ENCODE data around the gene OLFM1.

OLFM1 gene

GRCh38 chr9:135077497-135078200 is 9.8 kb upstream of the OLFM1 start:
- no peak for DNase-seq (ENCODE audit: low read depth)
- TF ChIP-seq, protein P1, sequence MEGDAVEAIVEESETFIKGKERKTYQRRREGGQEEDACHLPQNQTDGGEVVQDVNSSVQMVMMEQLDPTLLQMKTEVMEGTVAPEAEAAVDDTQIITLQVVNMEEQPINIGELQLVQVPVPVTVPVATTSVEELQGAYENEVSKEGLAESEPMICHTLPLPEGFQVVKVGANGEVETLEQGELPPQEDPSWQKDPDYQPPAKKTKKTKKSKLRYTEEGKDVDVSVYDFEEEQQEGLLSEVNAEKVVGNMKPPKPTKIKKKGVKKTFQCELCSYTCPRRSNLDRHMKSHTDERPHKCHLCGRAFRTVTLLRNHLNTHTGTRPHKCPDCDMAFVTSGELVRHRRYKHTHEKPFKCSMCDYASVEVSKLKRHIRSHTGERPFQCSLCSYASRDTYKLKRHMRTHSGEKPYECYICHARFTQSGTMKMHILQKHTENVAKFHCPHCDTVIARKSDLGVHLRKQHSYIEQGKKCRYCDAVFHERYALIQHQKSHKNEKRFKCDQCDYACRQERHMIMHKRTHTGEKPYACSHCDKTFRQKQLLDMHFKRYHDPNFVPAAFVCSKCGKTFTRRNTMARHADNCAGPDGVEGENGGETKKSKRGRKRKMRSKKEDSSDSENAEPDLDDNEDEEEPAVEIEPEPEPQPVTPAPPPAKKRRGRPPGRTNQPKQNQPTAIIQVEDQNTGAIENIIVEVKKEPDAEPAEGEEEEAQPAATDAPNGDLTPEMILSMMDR (IDR thresholded peaks at IDR 0.05; ENCODE audit: low read depth, low read length, missing control alignments): no peak
- no peak overlapping the region for H3K4me3 ChIP-seq (ENCODE audit: low read depth, low read length)

GRCh38 chr9:135078361-135078821 is 9.1 kb upstream of the OLFM1 start:
- TF ChIP-seq, protein P1 (IDR thresholded peaks at IDR 0.05; ENCODE audit: low read depth, low read length, missing control alignments): no peak
- H3K4me3 ChIP-seq (ENCODE audit: low read depth, low read length): no peak overlapping the region
- DNase-seq (ENCODE audit: low read depth): no peak

DNA sequence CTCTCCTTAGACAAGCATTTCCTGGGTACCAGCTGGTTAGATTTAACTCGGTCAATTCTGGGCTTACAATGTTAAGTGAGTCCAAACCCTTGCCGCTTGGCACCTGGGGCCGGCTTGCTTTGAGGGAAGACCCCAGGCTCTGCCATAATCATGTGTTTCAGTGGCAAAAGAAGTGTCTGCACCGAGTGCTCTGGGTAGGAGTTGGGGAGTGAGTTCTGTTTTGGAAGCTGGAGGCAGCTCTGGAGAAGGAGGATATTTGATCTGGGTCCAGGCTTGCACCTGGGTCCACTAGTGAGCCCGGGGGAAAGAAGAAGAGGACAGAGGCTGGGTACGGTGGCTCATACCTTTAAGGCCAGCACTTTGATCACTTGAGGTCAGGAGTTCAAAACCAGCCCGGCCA is 8.4 kb upstream of the OLFM1 start:
- DNase-seq (ENCODE audit: low read depth): no peak
- TF ChIP-seq, protein P1 (IDR thresholded peaks at IDR 0.05; ENCODE audit: low read depth, low read length, missing control alignments): no peak

GRCh38 chr9:135079676-135080075 is 7.8 kb upstream of the OLFM1 start:
- DNase-seq (ENCODE audit: low read depth): no peak
- TF ChIP-seq, protein P1 (IDR thresholded peaks at IDR 0.05; ENCODE audit: low read depth, low read length, missing control alignments): no peak
- no peak overlapping the region for H3K4me3 ChIP-seq (ENCODE audit: low read depth, low read length)

More for the DNA sequence above, 8.4 kb upstream of the OLFM1 start:
- H3K4me3 ChIP-seq (ENCODE audit: low read depth, low read length): no peak overlapping the region

GRCh38 chr9:135080286-135081263 is 6.9 kb upstream of the OLFM1 start:
- DNase-seq (ENCODE audit: low read depth): no peak
- TF ChIP-seq, protein P1 (IDR thresholded peaks at IDR 0.05; ENCODE audit: low read depth, low read length, missing control alignments): no peak
- no peak overlapping the region for H3K4me3 ChIP-seq (ENCODE audit: low read depth, low read length)

- TF ChIP-seq, protein P1 (IDR thresholded peaks at IDR 0.05; ENCODE audit: low read depth, low read length, missing control alignments): no peak
- H3K4me3 ChIP-seq (ENCODE audit: low read depth, low read length): no peak overlapping the region
- no peak for DNase-seq (ENCODE audit: low read depth)
These were observed 6.2 kb upstream of the OLFM1 start for GRCh38 chr9:135081264-135081660.
